GM12878 (cell line): ENCODE data around the gene PMS1. TPM values are rescaled to one million over a fixed set of nuclear protein-coding genes. Genes with fewer than 3 reads are reported as not detected.

Experiments used
- ATAC-seq: fragments of 200-7000 bp; cut with Tn5 transposase; 3 replicates; pipeline ENCODE4 v1.9.1; 2020; ENCODE audit warnings: mild to moderate bottlenecking, moderate library complexity
- BruUV-seq: library from RNA; stranded (reverse); fragments of 400-500 nt; replicated peaks from 2 replicates; lab custom pipeline; 2021; lab: Mats Ljungman, UMichigan
- CTCF ChIA-PET: fragments of 300-600 bp; sonication (Branson Sonifier 250); formaldehyde crosslinking; extraction: SDS; loops from one replicate; lab custom pipeline; 2021; ENCODE audit warnings: inconsistent platforms; lab: Yijun Ruan, JAX
- POLR2A ChIA-PET: fragments of 350-600 bp; formaldehyde crosslinking; extraction: SDS; loops from one replicate; lab custom pipeline; 2021; ENCODE audit warnings: inconsistent platforms; lab: Charles Lee
- RAD21 ChIA-PET: fragments of 300-600 bp; sonication (Branson Sonifier 250); formaldehyde crosslinking; loops from one replicate; lab custom pipeline; 2023; ENCODE audit warnings: antibody characterized with exemption; ENCODE audit not compliant: unreplicated experiment; lab: Charles Lee
- SMC1A ChIA-PET: fragments of 300-600 bp; sonication (Branson Sonifier 250); formaldehyde crosslinking; loops from one replicate; lab custom pipeline; 2023; ENCODE audit not compliant: unreplicated experiment, uncharacterized antibody; lab: Charles Lee
- DNase-seq: peaks from one replicate; pipeline ENCODE4 v3.0.0-alpha.2; 2011; ENCODE audit warnings: low read depth, low spot score
- FAIRE-seq: peaks from 3 replicates; lab custom pipeline; 2011; peaks lifted over from hg19 to GRCh38; lab: Jason Lieb, UNC
- H2AFZ ChIP-seq: 2 replicates; pipeline ENCODE4 v1.6.0; 2011; ENCODE audit warnings: low read depth, low read length, control low read depth; ENCODE audit not compliant: control insufficient read depth
- H3K27ac ChIP-seq: 2 replicates; pipeline ENCODE4 v1.5.1; 2011; ENCODE audit warnings: control low read depth; ENCODE audit not compliant: control insufficient read depth, insufficient read depth
- H3K27me3 ChIP-seq, 2 experiments: replicated peaks in 1 of 2; 2 replicates each; pipeline versions ENCODE4 v1.6.0 to v1.6.1; 2011; ENCODE audit warnings: low read length in 1 of 2; ENCODE audit not compliant: control insufficient read depth in 2 of 2, insufficient read depth in 2 of 2
- H3K36me3 ChIP-seq, 2 experiments: 2 replicates each; pipeline ENCODE4 v1.5.1; 2011; ENCODE audit warnings: low read length in 1 of 2; ENCODE audit not compliant: control insufficient read depth in 2 of 2, insufficient read depth in 2 of 2
- H3K4me1 ChIP-seq: 2 replicates; pipeline ENCODE4 v1.6.1; 2011; ENCODE audit warnings: mild to moderate bottlenecking, low read length, moderate library complexity, mixed read lengths; ENCODE audit not compliant: control insufficient read depth, insufficient read depth
- H3K4me2 ChIP-seq: 2 replicates; pipeline ENCODE4 v1.6.0; 2011; ENCODE audit warnings: control low read depth; ENCODE audit not compliant: control insufficient read depth, insufficient read depth
- H3K4me3 ChIP-seq: fragments of 200-600 bp; sonication (generic); 2 replicates; pipeline ENCODE4 v1.5.1; 2016
- H3K79me2 ChIP-seq: 2 replicates; pipeline ENCODE4 v1.6.0; 2011; ENCODE audit warnings: low read length; ENCODE audit not compliant: control insufficient read depth, insufficient read depth
- H3K9ac ChIP-seq: 2 replicates; pipeline ENCODE4 v1.8.0; 2011; ENCODE audit warnings: low read length, control low read depth, mixed read lengths; ENCODE audit not compliant: control insufficient read depth, insufficient read depth
- H3K9me3 ChIP-seq: replicated peaks from 3 replicates; pipeline ENCODE4 v1.5.1; 2011; ENCODE audit warnings: mild to moderate bottlenecking, low read length; ENCODE audit not compliant: control insufficient read depth, insufficient read depth
- H4K20me1 ChIP-seq: 2 replicates; pipeline ENCODE4 v1.6.0; 2011; ENCODE audit not compliant: control insufficient read depth, insufficient read depth
- HDGF ChIP-seq: fragments of 450-650 bp; IDR thresholded peaks from 2 replicates; pipeline ENCODE4 v1.6.1; 2016; ENCODE audit warnings: antibody characterized with exemption
- PBX3 ChIP-seq: IDR thresholded peaks from 2 replicates; pipeline ENCODE4 v1.6.1; 2011; ENCODE audit warnings: mild to moderate bottlenecking, low read depth, low read length, moderate library complexity; ENCODE audit not compliant: insufficient replicate concordance
- POU2F2 ChIP-seq: IDR thresholded peaks from 3 replicates; pipeline ENCODE4 v1.6.1; 2011; ENCODE audit warnings: low read depth, mild to moderate bottlenecking, low read length, borderline replicate concordance
- USF2 ChIP-seq: IDR thresholded peaks from 2 replicates; pipeline ENCODE4 v1.6.1; 2011; ENCODE audit warnings: low read depth, low read length, improper control_type of control experiment, borderline replicate concordance
- WGBS: methylation state at CpG from one replicate; pipeline ENCODE4 v1.1.6; 2016; ENCODE audit warnings: low lambda C conversion rate; ENCODE audit not compliant: insufficient replicate concordance, insufficient coverage; ENCODE audit errors: missing lambda C conversion rate; 5-methylcytosine and 5-hydroxymethylcytosine counted together
- in situ Hi-C: fragments of 300-500 bp; cut with MboI; formaldehyde crosslinking; loops from 9 replicates; pipeline ENCODE4 v1.14.3; 2018; ENCODE audit warnings: mixed read lengths
- intact Hi-C: fragments of 100-400 bp; cut with micrococcal nuclease; formaldehyde crosslinking; loops from one replicate; pipeline ENCODE4 v1.14.2; 2022; ENCODE audit not compliant: unreplicated experiment
- polyA plus RNA-seq, 11 experiments: library from polyadenylated mRNA; depleted of rRNA in 4 of 11; unstranded in 6 of 11; stranded (reverse) in 5 of 11; fragments of >200 nt; fragmentation: Nextera tagmentation in 4 of 11; fragmentation: Illumina TruSeq in 1 of 11; extraction: Ambion mirVana in 4 of 11; extraction: Trizol in 1 of 11; gene quantifications; 1 replicate in 1 of 11; 2 replicates in 10 of 11; pipeline versions ENCODE4 v1.2.1 to v1.2.3, GENCODE V29; 2011 to 2016; ENCODE audit warnings: inconsistent platforms in 2 of 11, missing spikeins in 2 of 11, low read depth in 1 of 11
- total RNA-seq, 4 experiments: library from RNA; depleted of rRNA in 3 of 4; stranded (reverse); fragments of >200 nt in 3 of 4; fragmentation: Illumina TruSeq in 1 of 4; extraction: Trizol in 1 of 4; gene quantifications; 2 replicates each; pipeline versions ENCODE4 v1.2.1 to v1.2.3, GENCODE V29; 2013 to 2021

Gene PMS1
- total and polyA plus RNA-seq, 10 of the 15 experiments (the other 5 are each of a cell fraction or from before 2014, with no cell fraction given): 18.7 to 50.6 (median 29.5) TPM

- FAIRE-seq: no peak
- Histone ChIP-seq H3K36me3 (peaks cover 0 to 12% of the 10 kb centered on the region in 2 experiments; a peak in 1 of 4 replicates), H3K27me3 (no peaks in the 10 kb centered on the region), H3K79me2 (no peaks in the 10 kb centered on the region), H4K20me1 (no peaks in the 10 kb centered on the region), H3K9me3 (peaks cover 2% of the 10 kb centered on the region), H2AFZ (no peak overlapping the region), H3K27ac (no peak overlapping the region), H3K4me1 (no peaks in the 10 kb centered on the region), H3K9ac (no peak overlapping the region), H3K4me3 (no peak overlapping the region), H3K4me2 (no peak overlapping the region)
- BruUV-seq: no TSS peak
- peak; percentile 32; the same call in 1 of the 3 replicates for ATAC-seq
- intact Hi-C loops: no loop called here
- TF ChIP-seq POU2F2: no peak
- no peak for TF ChIP-seq HDGF
- no peak for TF ChIP-seq USF2
- SMC1A ChIA-PET: no interaction called here
- POLR2A ChIA-PET: no interaction called here
- RAD21 ChIA-PET: no interaction called here
- CTCF ChIA-PET: interaction anchor here (0.7 kb wide), 1 partner anchor 561 kb away, joined by 5 read pairs; no protein-coding TSS in a partner anchor
- DNase-seq: no peak
- 100% methylated on average over 2 of the region's 2 CpGs for WGBS
- in situ Hi-C loops: no loop called here
Observed at GRCh38 chr2:189876271-189876670, 92.0 kb downstream of the PMS1 start.

GRCh38 chr2:189879716-189880081, 95.4 kb downstream of the PMS1 start:
- Histone ChIP-seq H3K27ac (no peak overlapping the region), H3K79me2 (no peaks in the 10 kb centered on the region), H3K4me2 (no peak overlapping the region), H4K20me1 (no peaks in the 10 kb centered on the region), H3K9ac (no peak overlapping the region), H3K27me3 (no peaks in the 10 kb centered on the region), H3K4me3 (no peak overlapping the region), H3K4me1 (no peaks in the 10 kb centered on the region), H3K36me3 (peaks cover 0 to 3% of the 10 kb centered on the region in 2 experiments; a peak in 1 of 4 replicates), H3K9me3 (peaks cover 2% of the 10 kb centered on the region; the same call in 1 of the 3 replicates), H2AFZ (no peak overlapping the region)
- no peak for DNase-seq
- ChIA-PET RAD21 (no interaction called here), POLR2A (no interaction called here), SMC1A (no interaction called here), CTCF (no interaction called here)
- FAIRE-seq: no peak
- in situ Hi-C loops (no loop called here), intact Hi-C loops (no loop called here)
- BruUV-seq: no TSS peak
- 99% methylated on average over 8 of the region's 8 CpGs for WGBS
- TF ChIP-seq PBX3: no peak
- ATAC-seq: no peak
